GM18499 (cell line): ENCODE data around the gene INPP5F.

Experiments used
- ATAC-seq: cut with Tn5 transposase; IDR thresholded peaks from one replicate; pipeline ENCODE4 v1.9.1; 2021; ENCODE audit warnings: moderate number of reproducible peaks; ENCODE audit not compliant: insufficient read depth, unreplicated experiment

Gene INPP5F

DNA sequence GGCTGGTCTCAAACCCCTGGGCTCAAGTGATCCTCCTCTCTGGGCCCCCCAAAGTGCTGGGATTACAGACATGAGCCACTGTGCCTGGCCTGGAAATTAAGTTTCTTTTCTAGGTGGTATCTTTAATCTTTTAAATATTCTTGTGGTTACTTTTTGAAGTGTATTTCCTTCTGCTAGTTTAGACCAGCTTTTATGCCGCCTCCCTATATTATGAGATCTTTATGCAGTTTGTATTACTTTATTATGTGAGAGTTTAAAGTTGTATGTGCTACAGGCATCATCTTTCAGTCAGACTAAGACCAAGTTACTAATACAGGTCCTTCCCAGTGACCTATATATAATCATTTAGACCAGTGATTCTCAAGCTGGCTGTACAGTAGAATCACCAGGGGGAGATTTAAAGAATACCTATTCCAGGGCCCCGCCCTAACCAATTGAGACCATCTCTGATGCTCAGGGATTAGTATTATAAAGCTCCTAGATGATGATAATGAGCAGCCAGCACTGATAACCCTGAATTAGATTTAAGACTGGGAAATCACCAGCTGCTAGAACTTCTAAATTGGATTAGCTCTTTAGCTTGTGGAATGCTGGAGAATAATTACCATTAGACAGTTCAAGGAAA lies 11.3 kb downstream of the INPP5F start:
- ATAC-seq, result no peak

DNA sequence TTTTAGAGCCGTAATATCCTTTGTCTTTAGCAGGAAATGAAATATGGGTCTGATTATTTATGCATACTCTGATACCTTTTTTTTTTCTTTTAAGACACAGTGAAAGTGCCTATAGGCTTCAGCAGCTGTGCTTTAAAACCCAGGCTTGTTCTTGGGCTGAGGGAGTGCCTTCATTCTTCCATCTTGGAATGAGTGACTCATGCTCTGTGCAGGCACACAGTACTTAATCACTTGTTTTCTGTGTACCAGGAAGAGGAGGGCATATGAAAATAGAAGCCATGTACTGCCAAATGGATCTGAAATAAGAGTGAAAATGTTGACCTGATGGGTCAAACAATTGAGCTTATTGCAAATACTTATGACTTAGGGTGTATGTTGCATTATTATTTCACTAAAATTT lies 12.0 kb downstream of the INPP5F start:
- ATAC-seq, result no peak

DNA sequence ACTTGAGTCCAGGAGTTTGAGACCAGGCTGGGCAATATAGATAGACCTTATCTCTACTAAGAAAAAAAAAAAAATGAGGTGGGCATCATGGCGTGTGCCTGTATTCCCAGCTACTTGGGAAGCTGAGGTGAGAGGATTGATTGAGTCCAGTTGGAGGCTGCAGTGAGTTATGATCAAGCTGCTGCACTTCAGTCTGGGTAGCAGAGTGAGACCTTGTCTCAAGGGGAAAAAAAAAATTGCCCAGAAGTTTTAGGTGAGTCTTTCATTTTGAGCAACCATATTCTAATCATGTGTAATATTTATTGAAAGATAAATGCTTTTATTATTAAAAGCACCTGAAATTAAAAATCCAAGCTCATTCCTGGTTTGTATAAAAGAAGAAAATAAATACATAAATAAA lies 13.1 kb downstream of the INPP5F start:
- no peak for ATAC-seq

GRCh38 chr10:119740096-119740495 lies 14.2 kb downstream of the INPP5F start:
- no peak for ATAC-seq

- no peak for ATAC-seq
Measured at GRCh38 chr10:119742947-119743648, 17.2 kb downstream of the INPP5F start.

GRCh38 chr10:119747940-119748339 lies 22.1 kb downstream of the INPP5F start:
- no peak for ATAC-seq

DNA sequence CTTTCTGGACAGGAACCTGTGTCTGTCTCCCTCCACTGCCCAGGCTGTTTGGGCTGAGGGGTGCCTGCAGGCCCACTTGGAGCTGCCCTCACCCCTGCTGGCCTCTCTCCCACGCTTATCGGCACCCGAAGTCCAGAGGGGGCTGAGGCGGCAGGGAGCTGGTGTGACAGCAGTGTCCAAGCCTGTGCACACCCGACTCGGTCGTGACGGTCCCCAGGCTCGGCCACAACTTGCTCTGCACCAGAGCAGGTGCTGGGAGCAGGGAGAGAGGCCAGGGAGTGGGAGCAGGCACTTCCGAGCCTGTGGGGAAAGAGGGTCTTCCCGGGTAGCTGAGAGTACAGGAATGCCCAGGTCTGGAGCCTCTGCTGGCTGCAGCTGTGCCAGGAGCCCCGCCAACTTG lies 23.0 kb downstream of the INPP5F start:
- ATAC-seq, result no peak

DNA sequence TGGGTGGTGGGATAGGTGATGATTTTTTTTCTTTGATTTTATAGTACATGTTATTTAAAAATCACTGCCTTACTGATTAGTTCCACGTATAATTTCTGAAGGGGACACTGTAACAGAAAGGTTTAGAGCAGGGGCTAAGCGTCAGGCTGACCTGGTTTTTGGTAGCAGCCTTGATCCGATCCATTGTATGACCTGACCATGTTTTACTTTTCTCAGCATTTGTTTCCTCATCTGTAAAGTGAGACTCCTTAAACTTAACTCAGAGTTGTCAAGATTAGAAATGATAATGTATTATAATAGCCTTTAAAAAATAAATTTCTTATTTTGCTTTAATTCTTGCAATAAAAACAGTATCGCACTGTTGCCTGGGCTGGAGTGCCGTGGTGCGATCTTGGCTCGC lies 23.6 kb downstream of the INPP5F start:
- ATAC-seq, result no peak

GRCh38 chr10:119750391-119751230 lies 24.8 kb downstream of the INPP5F start:
- no peak for ATAC-seq

DNA sequence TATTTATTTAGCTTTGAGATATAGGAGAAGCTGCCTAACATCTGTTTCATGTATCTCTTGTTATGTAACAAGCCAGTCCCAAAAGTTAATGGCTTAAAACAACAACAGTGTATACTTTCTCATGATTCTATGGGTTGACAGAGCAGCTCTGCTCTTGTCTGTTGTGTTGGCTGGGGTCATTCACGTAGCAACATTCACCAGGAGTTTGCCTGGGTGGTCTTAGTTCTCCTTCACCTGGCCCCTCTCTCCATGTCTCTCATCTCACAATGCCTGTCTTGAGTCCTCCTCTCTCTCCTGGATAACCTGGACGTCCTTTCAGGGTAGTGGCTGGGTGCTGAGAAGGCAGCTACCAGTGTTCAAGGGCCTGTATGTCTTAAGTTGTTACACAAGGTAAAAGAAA lies 27.5 kb downstream of the INPP5F start:
- ATAC-seq, result no peak

DNA sequence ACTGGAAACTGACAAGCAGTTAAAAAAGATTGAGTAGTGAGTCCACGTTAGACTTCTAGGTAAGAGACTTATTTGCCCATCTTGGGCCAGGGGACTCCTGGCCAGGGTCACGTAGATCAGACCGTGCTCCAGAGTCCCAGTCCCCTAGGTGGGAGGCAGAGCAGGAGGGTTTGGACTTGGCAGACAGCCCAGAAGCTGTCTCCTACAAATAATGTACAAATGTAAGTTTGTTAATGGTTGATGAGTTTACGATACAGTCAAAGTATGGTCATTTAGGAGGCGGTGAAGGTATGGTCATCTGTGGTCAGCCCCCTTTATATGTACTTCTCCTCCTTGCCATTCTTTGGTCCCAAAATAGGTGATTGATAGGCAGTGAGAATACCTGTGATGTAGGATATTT lies 28.2 kb downstream of the INPP5F start:
- ATAC-seq, result no peak

- no peak for ATAC-seq
Measured at GRCh38 chr10:119754936-119755335, 29.1 kb downstream of the INPP5F start.

DNA sequence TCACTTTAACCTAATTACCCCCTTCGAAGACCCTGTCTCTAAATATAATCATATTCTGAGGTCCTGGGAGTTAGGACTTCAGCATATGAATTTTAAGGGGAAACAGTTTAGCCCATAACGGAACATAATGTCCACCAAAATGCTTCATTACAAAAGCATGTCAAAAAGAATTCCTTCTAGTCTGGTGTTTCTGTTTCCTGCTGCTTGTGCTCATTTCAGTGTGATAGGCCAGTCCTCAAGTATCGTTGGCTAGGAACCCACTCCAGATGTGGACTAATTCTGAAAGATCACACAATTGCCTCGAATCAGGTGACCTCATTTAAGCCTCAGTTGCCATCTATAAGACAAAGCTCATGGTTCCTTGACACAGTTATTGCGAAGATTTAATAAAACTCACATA lies 29.6 kb downstream of the INPP5F start:
- ATAC-seq, result no peak

- ATAC-seq, result no peak
Measured at GRCh38 chr10:119758448-119759195, 32.8 kb downstream of the INPP5F start.

DNA sequence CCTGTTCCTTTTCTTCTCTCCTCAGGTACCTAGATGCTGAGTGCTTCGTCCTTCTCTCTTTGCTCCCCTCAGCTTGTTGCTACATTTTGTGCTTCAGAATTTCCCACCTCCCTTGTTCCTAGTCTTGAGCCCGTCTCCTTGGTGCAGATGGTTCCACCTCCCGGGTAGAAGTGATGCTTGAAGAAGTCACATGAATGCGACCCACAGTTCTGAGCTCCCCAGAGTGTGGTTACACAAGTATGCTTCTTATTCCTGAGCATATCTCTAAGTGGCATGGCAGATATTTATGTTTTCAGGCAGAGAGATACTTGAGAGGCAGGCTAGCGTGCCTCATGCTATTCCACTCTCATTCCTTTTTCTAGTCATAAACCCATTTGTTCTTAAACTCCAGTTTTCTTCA lies 34.0 kb downstream of the INPP5F start:
- ATAC-seq, result no peak

DNA sequence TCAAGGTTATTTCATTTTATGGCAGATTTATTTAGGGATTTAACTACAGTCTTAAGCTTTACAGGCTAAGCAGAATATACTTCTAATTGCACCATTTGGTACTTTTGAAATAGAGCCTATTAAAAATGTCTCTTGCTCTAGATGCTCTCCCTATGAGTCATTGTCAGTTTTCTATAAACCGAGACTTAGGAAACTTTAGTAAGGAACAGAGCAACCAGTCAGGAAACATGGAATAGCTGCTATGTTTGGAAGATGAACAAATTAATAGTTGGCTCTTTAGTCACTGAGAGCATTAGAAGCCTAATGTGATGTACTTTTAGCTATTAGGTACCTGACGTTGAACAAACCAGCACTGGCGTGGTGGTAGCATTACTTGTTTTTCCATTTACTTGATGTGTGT lies 35.3 kb downstream of the INPP5F start:
- ATAC-seq, result no peak

DNA sequence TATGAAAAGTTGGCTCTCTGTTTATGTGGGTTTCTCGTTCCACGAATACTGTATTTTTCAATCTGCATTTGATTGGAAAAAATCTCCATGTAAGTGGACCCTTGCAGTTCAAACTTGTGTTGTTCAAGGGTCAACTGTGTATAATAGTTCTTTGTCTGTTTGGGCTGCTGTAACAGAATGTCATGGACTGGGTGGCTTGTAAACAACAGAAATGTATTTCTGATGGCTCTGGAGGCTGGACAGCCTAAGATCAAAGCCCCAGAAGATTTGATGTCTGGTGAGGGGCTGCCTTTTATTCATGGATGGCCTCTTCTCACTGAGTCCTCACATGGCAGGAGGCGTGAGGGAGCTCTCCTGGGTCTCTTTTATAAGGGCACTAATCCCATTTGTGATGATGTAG lies 36.2 kb downstream of the INPP5F start:
- ATAC-seq, result no peak

GRCh38 chr10:119762805-119763798 lies 37.3 kb downstream of the INPP5F start:
- no peak for ATAC-seq

- ATAC-seq, result no peak
Measured at GRCh38 chr10:119768455-119769094, 42.7 kb downstream of the INPP5F start.
